ENCODE results near the gene INAFM1.

Gene INAFM1

GRCh38 chr19:47274891-47275761 is 441 bp downstream of the INAFM1 start:
- peak overlapping the region; percentile 50 for H3K4me3 ChIP-seq (ENCODE audit: low read depth, low read length)
- no peaks in the 10 kb centered on the region for H3K9me3 ChIP-seq (ENCODE audit: control insufficient read depth, insufficient read depth, low read depth, low read length)
- ChIA-PET POLR2A (interaction anchor here (0.5 to 4.3 kb wide), 22 partner anchors 10 to 1645 kb away, joined by 3 to 108 read pairs (median 6); partner anchors contain the start of genes CCDC9, DHX34 and ZC3H4), CTCF (interaction anchor here (0.5 to 3.0 kb wide), 16 partner anchors 8 to 432 kb away, joined by 3 to 20 read pairs (median 4); partner anchors contain the start of gene DHX34)
- TF ChIP-seq ZNF157 (tag by site-specific recombination; IDR thresholded peaks at IDR 0.05) (no peak), ZNF391 (tag by site-specific recombination; IDR thresholded peaks at IDR 0.05; ENCODE audit: borderline replicate concordance, low read depth) (no peak), KLF1 (tag by site-specific recombination; IDR thresholded peaks at IDR 0.05) (no peak), KLF17 (tag by site-specific recombination; IDR thresholded peaks at IDR 0.05) (no peak), ELK4 (IDR thresholded peaks at IDR 0.05; ENCODE audit: borderline replicate concordance, low read depth, low read length) (no peak), ZBTB17 (tag by site-specific recombination; IDR thresholded peaks at IDR 0.05) (peak; percentile 91), ZNF596 (tag by site-specific recombination; IDR thresholded peaks at IDR 0.05) (no peak), ZNF677 (tag by site-specific recombination; IDR thresholded peaks at IDR 0.05) (0 out of 2 replicates have a peak, but pooled peaks have one; percentile 11), ZNF18 (tag by site-specific recombination; IDR thresholded peaks at IDR 0.05) (no peak), ZNF426 (tag by site-specific recombination; IDR thresholded peaks at IDR 0.05) (no peak), ZNF169 (tag by site-specific recombination; IDR thresholded peaks at IDR 0.05) (no peak), ZNF266 (tag by site-specific recombination; IDR thresholded peaks at IDR 0.05; ENCODE audit: low read depth) (no peak), HOXD13 (CRISPR knock-in tag; IDR thresholded peaks at IDR 0.05; ENCODE audit: borderline replicate concordance) (no peak), ZNF660 (tag by site-specific recombination; IDR thresholded peaks at IDR 0.05) (0 out of 2 replicates have a peak, but pooled peaks have one; percentile 65), ZNF354C (tag by site-specific recombination; IDR thresholded peaks at IDR 0.05; ENCODE audit: borderline replicate concordance, low read depth) (no peak)
- TF ChIP-seq, protein P1, sequence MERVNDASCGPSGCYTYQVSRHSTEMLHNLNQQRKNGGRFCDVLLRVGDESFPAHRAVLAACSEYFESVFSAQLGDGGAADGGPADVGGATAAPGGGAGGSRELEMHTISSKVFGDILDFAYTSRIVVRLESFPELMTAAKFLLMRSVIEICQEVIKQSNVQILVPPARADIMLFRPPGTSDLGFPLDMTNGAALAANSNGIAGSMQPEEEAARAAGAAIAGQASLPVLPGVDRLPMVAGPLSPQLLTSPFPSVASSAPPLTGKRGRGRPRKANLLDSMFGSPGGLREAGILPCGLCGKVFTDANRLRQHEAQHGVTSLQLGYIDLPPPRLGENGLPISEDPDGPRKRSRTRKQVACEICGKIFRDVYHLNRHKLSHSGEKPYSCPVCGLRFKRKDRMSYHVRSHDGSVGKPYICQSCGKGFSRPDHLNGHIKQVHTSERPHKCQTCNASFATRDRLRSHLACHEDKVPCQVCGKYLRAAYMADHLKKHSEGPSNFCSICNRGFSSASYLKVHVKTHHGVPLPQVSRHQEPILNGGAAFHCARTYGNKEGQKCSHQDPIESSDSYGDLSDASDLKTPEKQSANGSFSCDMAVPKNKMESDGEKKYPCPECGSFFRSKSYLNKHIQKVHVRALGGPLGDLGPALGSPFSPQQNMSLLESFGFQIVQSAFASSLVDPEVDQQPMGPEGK (tag by site-specific recombination; IDR thresholded peaks at IDR 0.05) = peak; percentile 57; the same call in 1 of the 2 replicates
- H3K27ac ChIP-seq (ENCODE audit: extremely low read depth, low read depth, low read length) = no peak overlapping the region; the same call in 1 of the 2 replicates
- peaks cover 8 to 13% of the 10 kb centered on the region in 2 experiments; a peak in 2 of 3 replicates for H3K36me3 ChIP-seq (ENCODE audit: control insufficient read depth in 2 of 2, insufficient read depth in 1 of 2, low read length in 2 of 2)
- H3K4me1 ChIP-seq (ENCODE audit: control insufficient read depth, insufficient read depth, low read length) = peaks cover 11% of the 10 kb centered on the region
